Common myeloid progenitor, CD34-positive (primary cell): Measurements from ENCODE around the gene ABHD14A.

Experiments
- CTCF ChIA-PET: fragments of 350-600 bp; sonication (Branson Sonifier 250); formaldehyde crosslinking; loops from one replicate; lab custom pipeline; 2021; ENCODE audit warnings: antibody characterized with exemption; lab: Charles Lee
- POLR2A ChIA-PET: fragments of 350-600 bp; sonication (Branson Sonifier 250); formaldehyde crosslinking; loops from one replicate; lab custom pipeline; 2021; ENCODE audit warnings: antibody characterized with exemption; lab: Charles Lee
- DNase-seq, 3 donors: peaks; one replicate each; pipeline versions ENCODE4 v3.0.0 to v3.0.0-alpha.2; 2013
- H3K27ac ChIP-seq, 2 experiments: 1 replicate in 1 of 2; 2 replicates in 1 of 2; pipeline ENCODE4 v1.7.0; 2013; ENCODE audit warnings: inconsistent platforms in 2 of 2, low read length in 2 of 2, mild to moderate bottlenecking in 2 of 2, low read depth in 1 of 2, moderate library complexity in 1 of 2; ENCODE audit not compliant: severe bottlenecking in 2 of 2, insufficient read depth in 1 of 2, poor library complexity in 1 of 2
- H3K27me3 ChIP-seq, 5 experiments: replicated peaks in 2 of 5; 1 replicate in 3 of 5; 2 replicates in 2 of 5; pipeline versions ENCODE4 v1.6.1 to v1.7.0; 2013; ENCODE audit warnings: low read length in 4 of 5, mild to moderate bottlenecking in 2 of 5, moderate library complexity in 2 of 5, inconsistent platforms in 1 of 5; ENCODE audit not compliant: insufficient read depth in 5 of 5, control insufficient read depth in 4 of 5
- H3K36me3 ChIP-seq, 4 experiments: 1 replicate in 2 of 4; 2 replicates in 2 of 4; pipeline versions ENCODE4 v1.6.1 to v1.7.0; 2013; ENCODE audit warnings: low read length in 3 of 4, control low read depth in 1 of 4, mild to moderate bottlenecking in 1 of 4; ENCODE audit not compliant: control insufficient read depth in 4 of 4, insufficient read depth in 4 of 4
- H3K4me1 ChIP-seq, 4 experiments: 1 replicate in 3 of 4; 2 replicates in 1 of 4; pipeline versions ENCODE4 v1.6.1 to v1.7.1; 2013; ENCODE audit warnings: low read length in 3 of 4, mild to moderate bottlenecking in 3 of 4, control low read depth in 1 of 4, inconsistent platforms in 1 of 4, moderate library complexity in 1 of 4; ENCODE audit not compliant: control insufficient read depth in 4 of 4, insufficient read depth in 4 of 4; ENCODE audit errors: control extremely low read depth in 1 of 4
- H3K4me3 ChIP-seq, 7 experiments: 1 replicate in 4 of 7; 2 replicates in 3 of 7; pipeline versions ENCODE4 v1.5.1 to v1.7.0; 2013; ENCODE audit warnings: mild to moderate bottlenecking in 7 of 7, low read length in 6 of 7, moderate library complexity in 6 of 7, inconsistent platforms in 2 of 7, low read depth in 2 of 7, control low read depth in 1 of 7; ENCODE audit not compliant: insufficient read depth in 4 of 7, control insufficient read depth in 1 of 7; ENCODE audit errors: extremely low read depth in 1 of 7
- H3K9me3 ChIP-seq, 5 experiments: 1 replicate in 4 of 5; 2 replicates in 1 of 5; pipeline versions ENCODE4 v1.6.1 to v1.7.1; 2013; ENCODE audit warnings: low read length in 4 of 5, mild to moderate bottlenecking in 2 of 5, inconsistent platforms in 1 of 5, low read depth in 1 of 5, moderate library complexity in 1 of 5; ENCODE audit not compliant: control insufficient read depth in 4 of 5, insufficient read depth in 2 of 5; ENCODE audit errors: control extremely low read depth in 1 of 5
- WGBS: methylation state at CpG from one replicate; pipeline ENCODE4 v1.1.5; 2013; ENCODE audit not compliant: insufficient coverage; 5-methylcytosine and 5-hydroxymethylcytosine counted together

The ABHD14A gene

DNA sequence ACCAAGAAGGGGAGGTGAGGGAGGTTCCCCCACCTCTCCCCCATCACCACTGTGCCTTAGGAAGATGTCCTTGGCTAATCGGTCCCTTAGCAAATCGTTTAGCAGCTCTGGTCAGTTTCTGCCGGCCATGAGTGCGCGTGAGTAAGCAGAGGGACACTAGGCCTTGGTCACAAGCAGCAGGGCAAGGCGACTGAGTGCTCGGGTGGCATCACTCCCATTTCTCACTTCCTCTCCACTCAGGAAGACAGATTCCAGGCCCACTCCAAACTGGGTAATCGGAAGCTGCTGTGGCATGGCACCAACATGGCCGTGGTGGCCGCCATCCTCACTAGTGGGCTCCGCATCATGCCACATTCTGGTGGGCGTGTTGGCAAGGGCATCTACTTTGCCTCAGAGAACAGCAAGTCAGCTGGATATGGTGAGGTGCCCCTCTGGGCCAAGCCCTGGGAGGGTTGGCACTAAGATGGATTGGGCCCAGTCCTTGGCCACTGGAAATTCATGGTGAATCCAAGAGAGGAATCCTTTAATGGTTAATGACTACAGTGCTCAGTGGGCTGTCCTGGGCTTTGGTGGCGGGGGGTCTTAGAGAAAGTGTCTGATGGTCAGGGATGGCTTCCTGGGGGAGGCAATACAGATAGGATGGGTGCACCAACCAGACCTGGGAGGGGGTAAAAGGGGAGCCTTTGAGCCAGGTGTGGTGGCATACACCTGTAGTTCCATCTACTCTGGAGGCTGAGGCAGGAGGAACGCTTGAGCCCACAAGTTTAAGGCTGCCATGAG, 28.7 kb upstream of the ABHD14A start:
- Histone ChIP-seq H3K36me3 (peaks cover 0 to 11% (median 0%) of the 10 kb centered on the region in 4 experiments), H3K4me1 (peaks cover 0 to 18% (median 14%) of the 10 kb centered on the region in 4 experiments), H3K27me3 (no peaks in the 10 kb centered on the region), H3K9me3 (no peaks in the 10 kb centered on the region), H3K4me3 (no peak overlapping the region), H3K27ac (no peak overlapping the region)
- DNase-seq: no peak
- POLR2A ChIA-PET: no interaction called here
- CTCF ChIA-PET: interaction anchor here (0.9 to 2.0 kb wide), 6 partner anchors 23 to 55 kb away, joined by 3 to 6 read pairs (median 4); partner anchors contain the start of genes ABHD14B and RPL29
- 98% methylated on average over 14 of the region's 14 CpGs for WGBS

- Histone ChIP-seq H3K27ac (no peak overlapping the region), H3K27me3 (no peaks in the 10 kb centered on the region), H3K4me3 (no peak overlapping the region), H3K36me3 (peaks cover 0 to 11% (median 0%) of the 10 kb centered on the region in 4 experiments), H3K4me1 (peaks cover 0 to 12% (median 10%) of the 10 kb centered on the region in 4 experiments), H3K9me3 (no peaks in the 10 kb centered on the region)
- 93% methylated on average over 2 of the region's 4 CpGs for WGBS
- DNase-seq: no peak
- POLR2A ChIA-PET: no interaction called here
- CTCF ChIA-PET: interaction anchor here (0.9 to 2.0 kb wide), 3 partner anchors 27 to 55 kb away, joined by 3 to 5 read pairs (median 4); partner anchors contain the start of genes ABHD14B and RPL29
Observed at GRCh38 chr3:51946796-51947195, 28.1 kb upstream of the ABHD14A start.

DNA sequence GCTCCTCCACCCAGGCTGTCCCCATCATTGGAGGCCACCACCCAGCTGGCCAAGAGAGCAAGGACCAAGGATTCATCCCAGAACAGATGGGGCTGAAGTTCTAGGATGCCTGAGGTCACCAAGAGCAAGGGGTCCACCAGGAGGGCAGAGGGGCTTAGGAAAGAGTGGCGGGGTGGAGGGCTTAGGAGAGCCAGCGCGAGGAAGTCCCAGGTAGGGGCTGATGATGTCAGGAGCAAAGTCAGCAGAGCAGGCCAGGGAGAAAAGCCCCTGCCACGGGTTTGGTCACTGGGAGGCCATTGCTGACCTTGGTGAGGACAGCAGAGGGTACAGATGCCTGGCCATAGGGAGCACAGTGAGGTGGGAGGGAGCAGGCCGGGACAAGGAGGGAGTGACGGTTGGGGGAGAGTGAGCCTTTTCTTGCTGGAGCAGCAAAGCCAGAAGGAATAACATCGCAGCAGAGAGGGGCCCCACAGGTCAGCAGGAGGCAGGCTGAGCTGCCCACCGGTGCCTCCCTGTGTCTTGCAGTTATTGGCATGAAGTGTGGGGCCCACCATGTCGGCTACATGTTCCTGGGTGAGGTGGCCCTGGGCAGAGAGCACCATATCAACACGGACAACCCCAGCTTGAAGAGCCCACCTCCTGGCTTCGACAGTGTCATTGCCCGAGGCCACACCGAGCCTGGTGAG, 27.5 kb upstream of the ABHD14A start:
- peaks cover 0 to 10% (median 8%) of the 10 kb centered on the region in 4 experiments for H3K4me1 ChIP-seq
- H3K9me3 ChIP-seq: no peaks in the 10 kb centered on the region
- H3K4me3 ChIP-seq: no peak overlapping the region
- CTCF ChIA-PET: interaction anchor here (0.8 to 1.5 kb wide), 3 partner anchors 15 to 55 kb away, joined by 3 to 4 read pairs (median 3); partner anchors contain the start of gene ABHD14B
- 97% methylated on average over 9 of the region's 13 CpGs for WGBS
- POLR2A ChIA-PET: no interaction called here
- H3K27me3 ChIP-seq: peaks cover 0 to 2% (median 0%) of the 10 kb centered on the region in 5 experiments
- H3K27ac ChIP-seq: no peak overlapping the region
- no peak for DNase-seq
- peaks cover 0 to 11% (median 0%) of the 10 kb centered on the region in 4 experiments for H3K36me3 ChIP-seq

DNA sequence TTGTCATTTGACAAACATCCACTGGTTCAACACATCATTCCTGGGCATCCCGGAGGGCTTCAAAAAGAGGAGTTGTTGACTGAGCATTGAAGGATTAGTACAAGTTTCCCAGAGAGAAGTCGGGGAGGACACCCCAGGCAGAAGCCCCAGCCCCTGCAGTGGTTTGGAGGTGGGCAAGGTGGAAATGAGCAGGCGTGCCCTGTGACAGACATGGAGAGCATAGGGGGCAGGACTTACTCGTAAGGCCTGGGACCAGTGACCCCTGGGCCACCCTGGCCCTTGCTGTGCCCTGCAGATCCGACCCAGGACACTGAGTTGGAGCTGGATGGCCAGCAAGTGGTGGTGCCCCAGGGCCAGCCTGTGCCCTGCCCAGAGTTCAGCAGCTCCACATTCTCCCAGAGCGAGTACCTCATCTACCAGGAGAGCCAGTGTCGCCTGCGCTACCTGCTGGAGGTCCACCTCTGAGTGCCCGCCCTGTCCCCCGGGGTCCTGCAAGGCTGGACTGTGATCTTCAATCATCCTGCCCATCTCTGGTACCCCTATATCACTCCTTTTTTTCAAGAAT, 26.8 kb upstream of the ABHD14A start:
- H3K27me3 ChIP-seq: peaks cover 0 to 3% (median 0%) of the 10 kb centered on the region in 5 experiments
- peaks cover 0 to 11% (median 0%) of the 10 kb centered on the region in 4 experiments for H3K36me3 ChIP-seq
- no peaks in the 10 kb centered on the region for H3K9me3 ChIP-seq
- ChIA-PET CTCF (interaction anchor here (0.8 to 1.5 kb wide), 2 partner anchors 14 to 54 kb away, joined by 3 read pairs; no protein-coding TSS in a partner anchor), POLR2A (no interaction called here)
- no peak for DNase-seq
- no peak overlapping the region for H3K4me3 ChIP-seq
- no peak overlapping the region for H3K27ac ChIP-seq
- H3K4me1 ChIP-seq: peaks cover 0 to 2% (median under 1%) of the 10 kb centered on the region in 4 experiments
- 97% methylated on average over 9 of the region's 10 CpGs for WGBS

GRCh38 chr3:51949121-51949520, 25.7 kb upstream of the ABHD14A start:
- Histone ChIP-seq H3K4me3 (no peak overlapping the region), H3K9me3 (no peaks in the 10 kb centered on the region), H3K4me1 (no peaks in the 10 kb centered on the region), H3K36me3 (peaks cover 0 to 11% (median 0%) of the 10 kb centered on the region in 4 experiments), H3K27me3 (peaks cover 0 to 6% (median 0%) of the 10 kb centered on the region in 5 experiments), H3K27ac (no peak overlapping the region)
- CTCF ChIA-PET: no interaction called here
- no peak for DNase-seq
- POLR2A ChIA-PET: no interaction called here
- 100% methylated on average over 5 of the region's 5 CpGs for WGBS

DNA sequence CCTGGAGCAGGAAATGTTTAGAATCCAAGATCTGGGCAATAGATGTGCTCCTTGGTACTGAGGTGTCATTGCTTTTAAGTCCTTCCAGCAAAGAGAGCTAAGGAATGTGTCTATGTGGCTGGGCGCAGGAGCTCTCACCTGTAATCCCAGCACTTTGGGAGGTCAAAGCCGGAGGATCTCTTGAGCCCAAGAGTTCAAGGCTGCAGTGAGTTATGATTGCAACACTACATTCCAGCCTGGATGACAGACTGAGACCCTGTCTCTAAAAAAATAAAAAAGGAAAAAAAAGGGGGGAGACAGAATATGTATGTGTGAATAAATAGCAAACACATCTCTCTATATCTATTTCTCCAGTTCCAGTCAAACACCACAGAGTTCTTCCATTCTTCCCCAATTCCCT, 24.0 kb upstream of the ABHD14A start:
- H3K27me3 ChIP-seq: peaks cover 0 to 20% (median 12%) of the 10 kb centered on the region in 5 experiments
- 100% methylated on average over 1 of the region's 2 CpGs for WGBS
- peaks cover 0 to 6% (median 0%) of the 10 kb centered on the region in 5 experiments for H3K9me3 ChIP-seq
- ChIA-PET CTCF (interaction anchor here (0.6 to 4.5 kb wide), 3 partner anchors 8 to 311 kb away, joined by 3 to 23 read pairs (median 9); partner anchors contain the start of genes ABHD14A, ABHD14B and PARP3), POLR2A (interaction anchor here (0.7 kb wide), 1 partner anchor 23 kb away, joined by 3 read pairs; no protein-coding TSS in a partner anchor)
- no peak overlapping the region for H3K27ac ChIP-seq
- H3K4me1 ChIP-seq: peaks cover 0 to 7% (median 4%) of the 10 kb centered on the region in 4 experiments
- H3K36me3 ChIP-seq: peaks cover 0 to 6% (median 0%) of the 10 kb centered on the region in 4 experiments
- no peak overlapping the region for H3K4me3 ChIP-seq
- DNase-seq: no peak
